Urinary bladder (tissue), 4 donors: ENCODE data around the gene XPA. TPM values are rescaled to one million over a fixed set of nuclear protein-coding genes. Genes with fewer than 3 reads are reported as not detected.

Source experiments
- DNase-seq: peaks from one replicate; pipeline ENCODE4 v3.0.0-alpha.2; 2015; ENCODE audit errors: extremely low spot score
- H3K27ac ChIP-seq: one replicate; pipeline ENCODE4 v1.5.1; 2013; ENCODE audit warnings: low read depth, mild to moderate bottlenecking, moderate library complexity
- H3K36me3 ChIP-seq: one replicate; pipeline ENCODE4 v1.6.1; 2013; ENCODE audit warnings: mild to moderate bottlenecking, moderate library complexity; ENCODE audit not compliant: insufficient read depth
- H3K4me1 ChIP-seq: one replicate; pipeline ENCODE4 v1.6.1; 2013; ENCODE audit warnings: mild to moderate bottlenecking, moderate library complexity; ENCODE audit not compliant: insufficient read depth
- H3K4me3 ChIP-seq: one replicate; pipeline ENCODE4 v1.5.1; 2013; ENCODE audit warnings: low read depth, low read length
- WGBS: extraction: QIAGEN DNeasy Blood & Tissue Kit; methylation state at CpG from one replicate; pipeline ENCODE4 v1.1.7; 2013; 5-methylcytosine and 5-hydroxymethylcytosine counted together
- polyA plus RNA-seq: library from polyadenylated mRNA; stranded (reverse); fragments of 200-250 nt; gene quantifications from one replicate; pipeline ENCODE4 v1.2.3, GENCODE V29; 2013
- total RNA-seq: library from RNA; depleted of rRNA; stranded (reverse); fragments of >200 nt; gene quantifications from one replicate; pipeline ENCODE4 v1.2.3, GENCODE V29; 2014
- donor health status: healthy with polysubstance abuse.
- donor health status: healthy.

Gene XPA
- total and polyA plus RNA-seq, 2 donors, result 23.0 to 26.0 TPM

GRCh38 chr9:97629156-97629555 is 68.0 kb downstream of the XPA start:
- Histone ChIP-seq H3K27ac (no peak overlapping the region), H3K36me3 (peaks cover 2% of the 10 kb centered on the region), H3K4me1 (no peaks in the 10 kb centered on the region), H3K4me3 (no peak overlapping the region)
- no peak for DNase-seq

- DNase-seq, result no peak
- peaks cover 2% of the 10 kb centered on the region for H3K36me3 ChIP-seq
- H3K27ac ChIP-seq, result no peak overlapping the region
- 81% methylated on average over 3 of the region's 3 CpGs for WGBS
- H3K4me1 ChIP-seq, result no peaks in the 10 kb centered on the region
- no peak overlapping the region for H3K4me3 ChIP-seq
Measured at GRCh38 chr9:97628668-97629067, 68.5 kb downstream of the XPA start.

DNA sequence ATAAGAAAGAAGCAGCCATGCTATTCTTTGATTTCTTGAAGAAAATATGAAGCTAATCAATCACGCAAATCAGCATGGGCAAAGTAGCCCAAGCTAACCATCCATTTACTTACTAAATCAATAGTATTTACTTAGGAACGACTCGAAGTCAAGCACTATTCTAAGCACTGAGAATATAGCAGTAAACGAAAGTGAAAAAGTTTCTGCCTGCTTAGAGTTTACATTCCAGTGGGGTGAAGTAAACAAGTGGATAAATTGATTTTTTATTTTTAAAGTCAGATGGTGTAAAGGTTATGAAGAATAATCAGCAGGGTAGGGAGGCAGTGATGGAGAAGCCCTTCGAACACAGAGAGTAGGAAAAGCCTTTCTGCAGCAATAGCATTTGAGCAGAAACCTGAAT is 69.5 kb downstream of the XPA start:
- H3K36me3 ChIP-seq, result peaks cover 2% of the 10 kb centered on the region
- H3K27ac ChIP-seq, result no peak overlapping the region
- no peaks in the 10 kb centered on the region for H3K4me1 ChIP-seq
- DNase-seq, result no peak
- H3K4me3 ChIP-seq, result no peak overlapping the region
- WGBS, result 65% methylated on average over 5 of the region's 5 CpGs

- peaks cover 2% of the 10 kb centered on the region for H3K36me3 ChIP-seq
- no peak overlapping the region for H3K27ac ChIP-seq
- H3K4me1 ChIP-seq, result no peaks in the 10 kb centered on the region
- no peak for DNase-seq
- 61% methylated on average over 3 of the region's 3 CpGs for WGBS
- H3K4me3 ChIP-seq, result no peak overlapping the region
Measured at GRCh38 chr9:97625620-97626019, 71.5 kb downstream of the XPA start.

Other genes starting within 250 kb of the XPA start
- gene TMOD1, start 195.7 kb downstream of the XPA start, total RNA-seq, result 9.3 TPM
- gene TMOD1, start 195.7 kb downstream of the XPA start, polyA plus RNA-seq, result 36.6 TPM
- gene TSTD2, start 64.0 kb downstream of the XPA start, total RNA-seq, result 23.5 TPM
- gene TSTD2, start 64.0 kb downstream of the XPA start, polyA plus RNA-seq, result 14.8 TPM
- gene NCBP1, start 63.5 kb downstream of the XPA start, total RNA-seq, result 47.2 TPM
- 10.3 TPM for gene NCBP1, start 63.5 kb downstream of the XPA start, polyA plus RNA-seq
- not detected for gene FOXE1, start 155.9 kb upstream of the XPA start, total RNA-seq
- not detected for gene FOXE1, start 155.9 kb upstream of the XPA start, polyA plus RNA-seq
- gene TRMO, start 225.2 kb upstream of the XPA start, total RNA-seq, result 17.2 TPM
- 9.9 TPM for gene TRMO, start 225.2 kb upstream of the XPA start, polyA plus RNA-seq
- 8.3 TPM for gene HEMGN, start 240.8 kb upstream of the XPA start, total RNA-seq
- not detected for gene HEMGN, start 240.8 kb upstream of the XPA start, polyA plus RNA-seq